Measurements from ENCODE around the gene CTSE.
"Not testable (repeated sequence)": the region's sequence is repeated elsewhere in the genome, so short reads cannot be mapped to it uniquely, and the experiment has no call there.

CTSE gene

GRCh38 chr1:206023695-206024094, at the start of gene CTSE:
Gene CTSE (minus strand): TSS chr1:206023895. CDS start chr1:206023791, 104 bp downstream.
- no peak for DNase-seq (ENCODE audit: low read depth in 2 of 2)

GRCh38 chr1:206070627-206071304, 47.1 kb upstream of the CTSE start:
- DNase-seq (ENCODE audit: low read depth in 2 of 2) = no peak

- DNase-seq (ENCODE audit: low read depth in 2 of 2) = no peak
Observed at GRCh38 chr1:206068314-206068713, 44.6 kb upstream of the CTSE start.

GRCh38 chr1:206067486-206068227, 44.0 kb upstream of the CTSE start:
- DNase-seq (ENCODE audit: low read depth in 2 of 2) = no peak

- DNase-seq (ENCODE audit: low read depth in 2 of 2) = no peak
Observed at GRCh38 chr1:206066479-206067171, 42.9 kb upstream of the CTSE start.

GRCh38 chr1:206065547-206066145, 42.0 kb upstream of the CTSE start:
- no peak for DNase-seq (ENCODE audit: low read depth in 2 of 2)

GRCh38 chr1:206064501-206064900, 40.8 kb upstream of the CTSE start:
- DNase-seq (ENCODE audit: low read depth in 2 of 2) = not testable (repeated sequence)

GRCh38 chr1:206064001-206064400, 40.3 kb upstream of the CTSE start:
- DNase-seq (ENCODE audit: low read depth in 2 of 2) = not testable (repeated sequence)

- no peak for DNase-seq (ENCODE audit: low read depth in 2 of 2)
Observed at GRCh38 chr1:206062464-206062863, 38.8 kb upstream of the CTSE start.

- DNase-seq (ENCODE audit: low read depth in 2 of 2) = no peak
Observed at GRCh38 chr1:206060844-206061243, 37.1 kb upstream of the CTSE start.

- no peak for DNase-seq (ENCODE audit: low read depth in 2 of 2)
Observed at GRCh38 chr1:206059355-206059915, 35.7 kb upstream of the CTSE start.

GRCh38 chr1:206058927-206059292, 35.2 kb upstream of the CTSE start:
- DNase-seq (ENCODE audit: low read depth in 2 of 2) = no peak

- not testable (repeated sequence) for DNase-seq (ENCODE audit: low read depth in 2 of 2)
Observed at GRCh38 chr1:206058289-206058926, 34.7 kb upstream of the CTSE start.

GRCh38 chr1:206055639-206056323, 32.1 kb upstream of the CTSE start:
- not testable (repeated sequence) for DNase-seq (ENCODE audit: low read depth in 2 of 2)

- not testable (repeated sequence) for DNase-seq (ENCODE audit: low read depth in 2 of 2)
Observed at GRCh38 chr1:206055069-206055625, 31.5 kb upstream of the CTSE start.

- not testable (repeated sequence) for DNase-seq (ENCODE audit: low read depth in 2 of 2)
Observed at GRCh38 chr1:206053616-206054015, 29.9 kb upstream of the CTSE start.

- DNase-seq (ENCODE audit: low read depth in 2 of 2) = not testable (repeated sequence)
Observed at GRCh38 chr1:206052919-206053610, 29.4 kb upstream of the CTSE start, which contains the start of gene RHEX. Gene RHEX (plus strand): TSS chr1:206053173. CDS start chr1:206097829, 44,656 bp downstream.

GRCh38 chr1:206052231-206052865, 28.7 kb upstream of the CTSE start:
- DNase-seq (ENCODE audit: low read depth in 2 of 2) = not testable (repeated sequence)

- DNase-seq (ENCODE audit: low read depth in 2 of 2) = peak; percentile 21 to 27
Observed at GRCh38 chr1:206050655-206051235, 27.1 kb upstream of the CTSE start.
